Activated T-cell treated with anti-CD3 and anti-CD28 coated beads, Interleukin-2, amount 50 U/mL, for 72 hours (primary cell): ENCODE data around the gene TRAK1. TPM values are rescaled to one million over a fixed set of nuclear protein-coding genes. Genes with fewer than 3 reads are reported as not detected.
A peak's percentile ranks its signal among the peaks of the same experiment; 100 is the strongest.

Experiments
- ATAC-seq, 2 donors: fragments of 150-1000 bp; cut with Tn5 transposase; replicated peaks in 1 of 2; 2 replicates each; pipeline ENCODE4 v1.10.0; 2021; ENCODE audit warnings: moderate library complexity in 2 of 2, mild to moderate bottlenecking in 1 of 2
- DNase-seq, 2 donors: peaks; one replicate each; pipeline ENCODE4 v3.0.0; 2021 to 2022; ENCODE audit warnings: mixed read lengths in 1 of 2
- H3K27ac Mint-ChIP-seq: one replicate; pipeline ENCODE4 v1.8.0; 2022; ENCODE audit warnings: mild to moderate bottlenecking, moderate library complexity, mixed read lengths
- H3K27me3 Mint-ChIP-seq: one replicate; pipeline ENCODE4 v1.8.0; 2022; ENCODE audit warnings: low read depth, mixed read lengths
- H3K36me3 Mint-ChIP-seq, 2 donors: one replicate each; pipeline ENCODE4 v1.8.0; 2022; ENCODE audit warnings: mixed read lengths in 2 of 2, mild to moderate bottlenecking in 1 of 2; ENCODE audit not compliant: insufficient read depth in 2 of 2
- H3K4me1 Mint-ChIP-seq: one replicate; pipeline ENCODE4 v1.8.0; 2022; ENCODE audit warnings: low read depth, mixed read lengths
- H3K4me3 Mint-ChIP-seq, 2 donors: one replicate each; pipeline ENCODE4 v1.8.0; 2022; ENCODE audit warnings: mild to moderate bottlenecking in 2 of 2, mixed read lengths in 2 of 2, moderate library complexity in 2 of 2
- H3K9me3 Mint-ChIP-seq, 2 donors: one replicate each; pipeline ENCODE4 v1.8.0; 2022; ENCODE audit warnings: mixed read lengths in 2 of 2
- total RNA-seq, 2 donors: library from RNA; stranded (reverse); gene quantifications; one replicate each; pipeline ENCODE4 v1.2.3, GENCODE V29; 2022

Gene TRAK1
- total RNA-seq, 2 donors from 2014 or later: 17.8 to 19.6 TPM

GRCh38 chr3:42266085-42266484 lies 174.9 kb downstream of the TRAK1 start, which contains the start of gene CCK:
CCK (minus strand) TSS chr3:42266185; CDS start chr3:42263630, 2,555 bp downstream.
- Mint-ChIP-seq H3K36me3 (peaks cover 3 to 5% of the 10 kb centered on the region in 2 donors), H3K27me3 (peaks cover 82% of the 10 kb centered on the region), H3K4me1 (peaks cover 12% of the 10 kb centered on the region), H3K4me3 (peak within 1 kb of the TSS in 1 of 2 donors; percentile 25), H3K9me3 (no peaks in the 10 kb centered on the region), H3K27ac (no peak within 1 kb of the TSS)
- no peak for DNase-seq
- ATAC-seq: no peak

GRCh38 chr3:42267878-42268277 lies 176.7 kb downstream of the TRAK1 start:
- H3K27ac Mint-ChIP-seq: no peak overlapping the region
- ATAC-seq: no peak
- H3K27me3 Mint-ChIP-seq: peaks cover 72% of the 10 kb centered on the region
- DNase-seq: no peak
- peaks cover 3 to 5% of the 10 kb centered on the region in 2 donors for H3K36me3 Mint-ChIP-seq
- H3K4me3 Mint-ChIP-seq: no peak overlapping the region
- peaks cover 12% of the 10 kb centered on the region for H3K4me1 Mint-ChIP-seq
- H3K9me3 Mint-ChIP-seq: peaks cover 3 to 4% of the 10 kb centered on the region in 2 donors

DNA sequence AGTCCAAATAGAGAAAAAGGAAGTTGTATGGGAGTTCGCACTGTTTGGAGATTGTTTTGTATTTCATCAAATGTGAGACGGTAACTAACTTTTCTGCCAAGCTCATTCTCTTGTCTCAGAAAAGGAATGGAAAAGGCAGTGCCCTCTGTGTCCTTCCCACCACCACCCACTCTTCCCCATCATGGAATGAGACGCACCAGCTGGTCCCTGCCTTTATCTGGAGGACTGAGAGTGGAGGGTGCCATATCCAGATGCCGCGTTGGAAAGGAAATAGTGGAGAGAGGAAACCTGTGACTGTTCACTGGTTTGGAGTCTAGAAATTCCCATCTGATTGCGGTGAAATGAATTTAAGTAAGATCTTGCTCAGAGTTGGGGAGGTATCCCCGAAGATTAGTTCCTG lies 178.5 kb downstream of the TRAK1 start:
- Mint-ChIP-seq H3K27ac (no peak overlapping the region), H3K36me3 (peaks cover under 1 to 3% of the 10 kb centered on the region in 2 donors), H3K27me3 (peaks cover 58% of the 10 kb centered on the region), H3K9me3 (peaks cover 3 to 4% of the 10 kb centered on the region in 2 donors), H3K4me1 (peaks cover 1% of the 10 kb centered on the region), H3K4me3 (no peak overlapping the region)
- DNase-seq (no peak), ATAC-seq (no peak)

DNA sequence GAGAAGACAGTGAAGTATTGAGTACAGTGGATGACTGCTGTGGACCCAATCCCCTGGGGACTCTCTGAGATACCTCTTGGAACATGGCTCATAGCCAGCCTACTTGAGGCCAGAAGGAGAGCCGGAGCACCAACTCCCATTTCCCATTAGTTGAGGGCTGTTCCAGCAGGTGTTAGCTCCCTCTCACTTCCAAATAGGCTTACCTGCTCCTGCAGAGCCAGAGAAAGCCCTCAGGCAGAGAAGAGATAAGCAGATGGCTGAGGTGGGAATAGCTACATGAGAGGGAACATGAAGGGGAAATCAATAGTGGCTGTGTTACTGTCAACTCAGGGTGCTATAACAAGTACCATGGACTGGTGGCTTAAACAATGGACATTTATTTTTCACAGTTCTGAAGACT lies 179.4 kb downstream of the TRAK1 start:
- no peak for ATAC-seq
- H3K9me3 Mint-ChIP-seq: peaks cover 3 to 4% of the 10 kb centered on the region in 2 donors
- peaks cover 53% of the 10 kb centered on the region for H3K27me3 Mint-ChIP-seq
- no peaks in the 10 kb centered on the region for H3K4me1 Mint-ChIP-seq
- H3K36me3 Mint-ChIP-seq: peaks cover 0 to 3% of the 10 kb centered on the region in 2 donors
- H3K27ac Mint-ChIP-seq: no peak overlapping the region
- H3K4me3 Mint-ChIP-seq: no peak overlapping the region
- DNase-seq: no peak

GRCh38 chr3:42271786-42272185 lies 180.6 kb downstream of the TRAK1 start:
- DNase-seq (no peak), ATAC-seq (no peak)
- no peak overlapping the region for H3K4me3 Mint-ChIP-seq
- H3K36me3 Mint-ChIP-seq: no peaks in the 10 kb centered on the region
- peaks cover 41% of the 10 kb centered on the region for H3K27me3 Mint-ChIP-seq
- no peak overlapping the region for H3K27ac Mint-ChIP-seq
- peaks cover 3 to 4% of the 10 kb centered on the region in 2 donors for H3K9me3 Mint-ChIP-seq
- no peaks in the 10 kb centered on the region for H3K4me1 Mint-ChIP-seq

DNA sequence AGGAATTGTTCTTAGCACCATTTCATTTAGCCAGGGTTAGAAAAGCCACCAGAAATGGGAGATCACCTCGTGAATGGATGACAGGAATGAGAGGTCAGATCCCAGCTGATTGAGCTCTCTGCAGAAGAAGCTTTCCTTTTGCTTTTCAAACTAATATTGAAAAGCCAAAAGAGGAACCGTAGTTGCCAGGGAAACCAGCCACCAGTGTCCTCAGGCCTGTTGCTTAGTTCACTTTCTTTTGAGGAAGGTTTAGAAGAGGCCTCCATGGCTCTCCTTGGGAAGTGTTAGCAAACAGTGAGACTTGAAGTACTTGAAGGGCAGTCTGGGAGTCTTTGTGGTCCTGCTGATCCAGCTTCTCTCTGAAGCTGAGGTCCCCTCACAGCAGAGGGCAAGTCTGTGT lies 182.2 kb downstream of the TRAK1 start:
- Mint-ChIP-seq H3K27me3 (peaks cover 29% of the 10 kb centered on the region), H3K4me3 (no peak overlapping the region), H3K9me3 (peaks cover 3 to 4% of the 10 kb centered on the region in 2 donors), H3K36me3 (no peaks in the 10 kb centered on the region), H3K27ac (no peak overlapping the region), H3K4me1 (no peaks in the 10 kb centered on the region)
- no peak for ATAC-seq
- DNase-seq: no peak

DNA sequence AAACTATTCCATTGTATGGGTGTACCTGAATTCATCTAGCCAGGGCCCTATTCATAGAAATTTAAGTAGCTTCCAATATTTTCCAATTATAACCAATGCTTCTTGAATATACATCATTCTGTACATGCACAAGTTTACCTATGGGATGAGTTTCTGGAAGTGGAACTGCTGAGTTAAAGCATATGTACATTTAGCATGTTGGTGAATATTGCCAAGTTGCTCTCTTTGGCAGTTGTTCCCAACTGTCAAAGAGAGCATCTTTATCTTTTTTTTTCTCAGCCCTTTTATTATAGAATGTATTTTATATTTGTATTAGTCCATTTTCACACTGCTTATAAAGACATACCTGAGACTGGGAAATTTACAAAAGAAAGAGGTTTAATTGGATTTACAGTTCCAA lies 183.1 kb downstream of the TRAK1 start:
- no peak for ATAC-seq
- Mint-ChIP-seq H3K36me3 (peaks cover 1 to 3% of the 10 kb centered on the region in 2 donors), H3K27ac (no peak overlapping the region), H3K27me3 (peaks cover 22% of the 10 kb centered on the region), H3K4me1 (no peaks in the 10 kb centered on the region), H3K9me3 (peaks cover 5% of the 10 kb centered on the region in 2 donors), H3K4me3 (no peak overlapping the region)
- no peak for DNase-seq

GRCh38 chr3:42275217-42275616 lies 184.1 kb downstream of the TRAK1 start:
- DNase-seq (no peak), ATAC-seq (no peak)
- Mint-ChIP-seq H3K36me3 (peaks cover 5 to 10% of the 10 kb centered on the region in 2 donors), H3K27ac (no peak overlapping the region), H3K4me3 (no peak overlapping the region), H3K9me3 (peaks cover 6 to 9% of the 10 kb centered on the region in 2 donors), H3K27me3 (peaks cover 16% of the 10 kb centered on the region), H3K4me1 (no peaks in the 10 kb centered on the region)

Other genes with a start within 250 kb of the TRAK1 start
- gene ULK4, start 129.3 kb upstream of the TRAK1 start, total RNA-seq: 10 to 100 TPM in 1 of 2 donors, 1 to 10 TPM in 1; 8.0 to 11.1 TPM
- gene CCK, start 174.8 kb downstream of the TRAK1 start, total RNA-seq: not detected